ENCODE results near the gene SERPINA9. TPM values are rescaled to one million over a fixed set of nuclear protein-coding genes. Genes with fewer than 3 reads are reported as not detected.

The SERPINA9 gene
- total RNA-seq, 1 experiment from 2014 or later: not detected

DNA sequence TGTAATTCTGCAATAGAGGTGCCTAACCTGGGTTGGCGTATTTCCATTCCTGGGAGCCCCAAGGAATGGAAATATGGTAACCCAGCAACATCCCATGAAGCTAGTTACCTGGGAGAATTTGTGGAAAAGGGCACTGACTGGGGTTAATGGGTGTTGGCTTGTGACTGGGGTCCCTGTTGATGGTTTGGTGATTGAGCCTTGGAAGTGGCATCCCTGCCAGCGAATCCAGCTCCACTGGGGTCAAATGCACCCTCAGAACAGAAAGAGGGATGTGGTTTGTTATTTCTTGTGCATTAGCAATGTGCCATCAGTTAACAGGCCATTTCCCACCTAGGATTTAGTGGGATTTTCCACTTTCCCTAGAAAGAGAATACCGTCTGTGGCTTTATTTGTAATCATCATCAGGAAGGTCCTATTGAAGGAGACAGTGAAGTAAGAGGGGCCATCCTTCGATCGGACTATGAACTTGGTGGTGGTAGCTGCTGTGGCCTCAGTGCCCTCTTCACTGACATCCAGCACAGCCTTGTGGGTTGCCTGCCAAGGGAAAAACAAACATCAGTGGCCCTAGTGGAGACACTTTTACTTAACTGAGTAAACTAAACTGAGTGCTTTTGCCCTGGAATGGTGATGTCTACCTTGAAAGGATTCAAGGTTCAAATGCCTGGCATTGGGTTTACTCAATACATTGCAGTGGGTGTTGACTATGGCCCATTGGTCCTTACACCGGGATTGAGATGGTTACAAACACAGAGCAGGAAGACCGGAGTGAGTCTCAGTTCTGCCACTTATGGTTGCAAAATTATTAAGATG lies 13.0 kb downstream of the SERPINA9 start:
- Mint-ChIP-seq H3K9me3 (ENCODE audit: unreplicated experiment) (peaks cover 7% of the 10 kb centered on the region), H3K4me1 (ENCODE audit: low read depth, unreplicated experiment) (no peaks in the 10 kb centered on the region), H3K27me3 (ENCODE audit: insufficient read depth, unreplicated experiment) (peaks cover 5% of the 10 kb centered on the region), H3K36me3 (ENCODE audit: insufficient read depth, unreplicated experiment) (no peaks in the 10 kb centered on the region), H3K4me3 (ENCODE audit: unreplicated experiment) (no peak overlapping the region), H3K27ac (ENCODE audit: unreplicated experiment) (no peak overlapping the region)
- Histone ChIP-seq H3K36me3 (ENCODE audit: control insufficient read depth, insufficient read depth, low read length) (no peaks in the 10 kb centered on the region), H3K4me1 (no peaks in the 10 kb centered on the region), H3K27me3 (replicated peaks; ENCODE audit: control insufficient read depth, insufficient read depth, low read length) (no peaks in the 10 kb centered on the region), H3K9me3 (no peaks in the 10 kb centered on the region), H3K4me3 (ENCODE audit: low read depth, low read length) (no peak overlapping the region)
- TF ChIP-seq CTCF (IDR thresholded peaks at IDR 0.05; ENCODE audit: insufficient read depth in 1 of 2, low read depth in 1 of 2, low read length in 1 of 2, severe bottlenecking in 1 of 2, unreplicated experiment in 1 of 2): no peak
- CTCF ChIA-PET: no interaction called here
- intact Hi-C loops (cut with micrococcal nuclease; ENCODE audit: unreplicated experiment): no loop called here
- no TSS peak for BruUV-seq (replicated peaks)
- POLR2A ChIA-PET: no interaction called here
- no peak for DNase-seq

GRCh38 chr14:94462219-94462551 lies 13.8 kb downstream of the SERPINA9 start:
- DNase-seq: no peak
- H3K9me3 Mint-ChIP-seq (ENCODE audit: unreplicated experiment): peaks cover under 1% of the 10 kb centered on the region
- BruUV-seq (replicated peaks): no TSS peak
- Histone ChIP-seq H3K4me3 (ENCODE audit: low read depth, low read length) (no peak overlapping the region), H3K27me3 (replicated peaks; ENCODE audit: control insufficient read depth, insufficient read depth, low read length) (no peaks in the 10 kb centered on the region), H3K9me3 (no peaks in the 10 kb centered on the region), H3K4me1 (no peaks in the 10 kb centered on the region), H3K36me3 (ENCODE audit: control insufficient read depth, insufficient read depth, low read length) (no peaks in the 10 kb centered on the region)
- POLR2A ChIA-PET: no interaction called here
- intact Hi-C loops (cut with micrococcal nuclease; ENCODE audit: unreplicated experiment): no loop called here
- no peak overlapping the region for H3K4me3 Mint-ChIP-seq (ENCODE audit: unreplicated experiment)
- no peak overlapping the region for H3K27ac Mint-ChIP-seq (ENCODE audit: unreplicated experiment)
- CTCF ChIA-PET: no interaction called here
- no peaks in the 10 kb centered on the region for H3K4me1 Mint-ChIP-seq (ENCODE audit: low read depth, unreplicated experiment)
- TF ChIP-seq CTCF (IDR thresholded peaks at IDR 0.05; ENCODE audit: insufficient read depth in 1 of 2, low read depth in 1 of 2, low read length in 1 of 2, severe bottlenecking in 1 of 2, unreplicated experiment in 1 of 2): no peak
- no peaks in the 10 kb centered on the region for H3K36me3 Mint-ChIP-seq (ENCODE audit: insufficient read depth, unreplicated experiment)
- H3K27me3 Mint-ChIP-seq (ENCODE audit: insufficient read depth, unreplicated experiment): no peaks in the 10 kb centered on the region

GRCh38 chr14:94461526-94462218 lies 14.3 kb downstream of the SERPINA9 start:
- H3K4me3 ChIP-seq (ENCODE audit: low read depth, low read length): no peak overlapping the region
- BruUV-seq (replicated peaks): no TSS peak
- Mint-ChIP-seq H3K9me3 (ENCODE audit: unreplicated experiment) (no peaks in the 10 kb centered on the region), H3K27me3 (ENCODE audit: insufficient read depth, unreplicated experiment) (no peaks in the 10 kb centered on the region), H3K4me3 (ENCODE audit: unreplicated experiment) (no peak overlapping the region), H3K4me1 (ENCODE audit: low read depth, unreplicated experiment) (no peaks in the 10 kb centered on the region), H3K27ac (ENCODE audit: unreplicated experiment) (no peak overlapping the region), H3K36me3 (ENCODE audit: insufficient read depth, unreplicated experiment) (no peaks in the 10 kb centered on the region)
- H3K9me3 ChIP-seq: no peaks in the 10 kb centered on the region
- no peaks in the 10 kb centered on the region for H3K36me3 ChIP-seq (ENCODE audit: control insufficient read depth, insufficient read depth, low read length)
- no peak for DNase-seq
- TF ChIP-seq CTCF (IDR thresholded peaks at IDR 0.05; ENCODE audit: insufficient read depth in 1 of 2, low read depth in 1 of 2, low read length in 1 of 2, severe bottlenecking in 1 of 2, unreplicated experiment in 1 of 2): no peak
- no peaks in the 10 kb centered on the region for H3K27me3 ChIP-seq (replicated peaks; ENCODE audit: control insufficient read depth, insufficient read depth, low read length)
- intact Hi-C loops (cut with micrococcal nuclease; ENCODE audit: unreplicated experiment): no loop called here
- H3K4me1 ChIP-seq: no peaks in the 10 kb centered on the region
- ChIA-PET CTCF (no interaction called here), POLR2A (no interaction called here)
